Measurements from ENCODE around the gene UHRF1.
"Not testable (repeated sequence)": the region's sequence is repeated elsewhere in the genome, so short reads cannot be mapped to it uniquely, and the experiment has no call there.

Gene UHRF1

DNA sequence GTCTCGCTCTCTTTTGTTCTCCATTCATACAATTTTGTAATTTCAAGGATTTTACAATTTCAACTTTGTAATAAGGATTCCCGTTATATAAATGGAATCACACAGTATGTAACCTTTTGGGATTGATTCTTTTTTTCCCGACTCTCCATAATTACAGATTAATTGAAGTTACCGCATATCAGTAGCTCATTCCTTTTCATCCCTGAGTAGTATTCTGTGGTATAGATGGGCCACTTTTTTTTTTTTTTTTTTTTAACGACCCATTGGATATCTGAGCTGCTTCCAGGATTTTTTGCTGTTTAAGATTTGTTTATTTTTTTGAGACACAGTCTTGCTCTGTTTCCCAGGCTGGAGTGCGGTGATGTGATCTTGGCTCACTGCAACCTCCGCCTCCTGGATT, 27.8 kb downstream of the UHRF1 start:
- no peak for DNase-seq

DNA sequence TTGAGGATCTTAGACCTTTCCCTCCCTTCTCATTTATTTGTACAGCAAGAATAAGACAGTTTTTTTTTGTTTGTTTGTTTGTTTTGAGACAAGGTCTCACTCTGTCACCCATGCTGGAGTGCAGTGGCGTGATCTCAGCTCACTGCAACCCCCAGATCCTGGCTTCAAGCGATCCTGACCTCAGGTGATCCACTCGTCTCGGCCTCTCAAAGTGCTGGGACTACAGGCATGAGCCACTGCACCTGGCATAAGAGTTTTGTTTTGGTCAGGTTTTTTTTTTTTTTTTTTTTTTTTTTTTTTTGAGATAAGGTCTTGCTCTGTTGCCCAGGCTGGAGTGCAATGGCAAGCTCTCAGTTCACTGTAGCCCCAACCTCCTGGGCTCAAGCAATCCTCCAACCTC, 29.2 kb downstream of the UHRF1 start:
- DNase-seq = not testable (repeated sequence)

DNA sequence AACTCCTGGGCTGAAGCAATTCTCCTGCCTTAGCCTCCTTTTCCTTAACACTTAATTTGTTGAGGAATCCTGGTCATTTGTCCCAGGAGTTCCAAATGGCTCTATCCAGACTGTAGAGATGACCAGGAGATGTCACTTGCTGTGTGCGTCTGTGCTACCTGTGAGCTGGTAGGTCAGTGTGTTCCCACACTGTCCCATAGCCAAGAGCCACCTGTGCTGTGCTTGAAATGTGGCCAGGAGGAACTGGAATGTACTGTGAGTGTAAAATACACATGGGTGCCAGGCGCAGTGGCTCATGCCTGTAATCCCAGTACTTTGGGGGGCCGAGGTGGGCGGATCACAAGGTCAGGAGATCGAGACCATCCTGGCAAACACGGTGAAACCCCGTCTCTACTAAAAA, 30.2 kb downstream of the UHRF1 start:
- DNase-seq = no peak

DNA sequence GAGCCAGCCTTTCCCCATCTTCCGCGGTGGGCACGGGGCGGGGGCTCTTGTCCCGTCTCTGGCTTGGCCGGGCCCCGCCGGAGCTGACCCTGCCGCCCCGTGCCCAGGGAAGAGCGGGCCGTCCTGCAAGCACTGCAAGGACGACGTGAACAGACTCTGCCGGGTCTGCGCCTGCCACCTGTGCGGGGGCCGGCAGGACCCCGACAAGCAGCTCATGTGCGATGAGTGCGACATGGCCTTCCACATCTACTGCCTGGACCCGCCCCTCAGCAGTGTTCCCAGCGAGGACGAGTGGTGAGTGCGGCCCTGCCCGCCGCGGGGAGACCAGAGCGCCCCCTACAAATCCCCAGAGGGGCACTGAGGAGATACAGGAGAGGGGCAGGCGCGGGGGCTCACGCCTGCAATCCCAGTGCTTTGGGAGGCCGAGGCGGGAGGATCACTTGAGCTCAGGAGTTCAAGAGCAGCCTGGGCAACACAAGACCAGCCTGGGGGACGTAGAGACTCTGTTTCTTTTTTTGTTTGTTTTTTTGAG, 32.4 kb downstream of the UHRF1 start:
- DNase-seq = not testable (repeated sequence)

DNA sequence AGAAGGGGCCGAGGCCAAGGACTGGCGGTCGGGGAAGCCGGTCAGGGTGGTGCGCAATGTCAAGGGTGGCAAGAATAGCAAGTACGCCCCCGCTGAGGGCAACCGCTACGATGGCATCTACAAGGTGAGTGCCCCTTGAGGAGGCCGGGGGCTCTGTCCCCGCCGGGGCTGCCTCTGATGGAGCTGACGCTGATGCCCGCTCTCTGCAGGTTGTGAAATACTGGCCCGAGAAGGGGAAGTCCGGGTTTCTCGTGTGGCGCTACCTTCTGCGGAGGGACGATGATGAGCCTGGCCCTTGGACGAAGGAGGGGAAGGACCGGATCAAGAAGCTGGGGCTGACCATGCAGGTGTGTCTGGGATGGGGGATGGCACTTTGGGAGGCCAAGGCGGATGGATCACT, 41.3 kb downstream of the UHRF1 start:
- not testable (repeated sequence) for DNase-seq

DNA sequence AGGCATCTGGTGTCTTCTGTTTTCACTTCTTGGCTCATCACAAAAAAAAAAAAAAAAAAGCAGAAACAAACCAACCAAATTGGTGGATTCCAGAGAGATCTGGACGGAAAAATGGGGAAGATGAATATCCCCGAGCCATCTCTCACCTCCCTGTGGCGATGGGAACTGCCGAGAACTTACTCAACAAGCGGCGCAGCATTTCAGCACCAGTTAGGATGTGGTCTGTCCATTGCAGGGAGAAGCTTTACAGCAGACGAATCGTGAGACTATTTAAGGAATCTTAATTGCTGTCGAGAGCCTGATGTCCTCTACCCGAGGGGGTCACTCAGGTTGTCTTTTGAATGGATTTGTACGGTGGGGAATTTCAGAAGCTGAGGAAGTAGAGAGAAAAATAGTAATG, 42.4 kb downstream of the UHRF1 start:
- DNase-seq = no peak

DNA sequence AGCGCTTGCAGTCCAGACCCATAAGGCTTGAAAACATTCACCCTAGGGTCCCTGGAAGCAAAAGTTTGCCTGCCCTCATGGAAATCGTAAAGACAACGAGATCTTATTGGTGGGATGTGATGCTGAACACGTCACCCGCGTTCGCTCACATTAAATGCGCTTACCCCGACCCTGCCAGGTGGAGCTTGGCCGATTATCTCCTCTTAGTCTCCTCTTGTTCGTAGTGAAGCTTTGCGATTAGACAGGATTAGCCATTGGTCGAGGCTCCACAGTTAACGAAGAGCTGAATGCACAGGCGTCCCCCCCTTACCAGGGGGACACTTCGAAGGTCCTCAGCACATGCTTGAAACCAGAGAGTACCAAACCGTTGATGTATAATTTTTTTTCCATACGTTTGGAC, 43.6 kb downstream of the UHRF1 start:
- no peak for DNase-seq

DNA sequence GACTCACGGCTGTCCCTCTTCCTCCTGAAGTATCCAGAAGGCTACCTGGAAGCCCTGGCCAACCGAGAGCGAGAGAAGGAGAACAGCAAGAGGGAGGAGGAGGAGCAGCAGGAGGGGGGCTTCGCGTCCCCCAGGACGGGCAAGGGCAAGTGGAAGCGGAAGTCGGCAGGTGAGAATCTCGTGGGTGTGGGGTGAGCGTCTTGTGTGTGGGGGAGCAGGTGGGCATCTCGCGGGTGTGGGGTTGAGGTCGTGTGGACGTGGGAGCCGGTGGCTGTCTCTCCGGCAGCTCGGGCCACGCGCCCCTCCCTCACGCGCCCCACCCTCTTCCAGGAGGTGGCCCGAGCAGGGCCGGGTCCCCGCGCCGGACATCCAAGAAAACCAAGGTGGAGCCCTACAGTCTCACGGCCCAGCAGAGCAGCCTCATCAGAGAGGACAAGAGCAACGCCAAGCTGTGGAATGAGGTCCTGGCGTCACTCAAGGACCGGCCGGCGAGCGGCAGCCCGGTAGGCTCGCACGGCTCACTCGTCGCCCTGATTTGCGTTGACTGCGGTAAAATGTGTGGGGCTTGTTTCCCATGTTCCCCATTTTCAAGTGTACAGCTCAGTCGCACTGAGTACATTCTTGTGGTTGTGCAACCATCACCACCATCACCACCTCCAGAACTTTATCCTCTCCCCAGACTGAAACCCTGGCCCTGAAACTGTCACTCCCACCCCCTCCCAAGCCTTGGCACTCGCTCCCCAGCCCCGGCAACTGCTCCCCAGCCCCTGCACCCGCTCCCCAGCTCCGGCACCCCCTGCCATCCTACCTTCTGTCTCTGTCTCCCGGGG, 45.2 kb downstream of the UHRF1 start:
- DNase-seq = not testable (repeated sequence)

DNA sequence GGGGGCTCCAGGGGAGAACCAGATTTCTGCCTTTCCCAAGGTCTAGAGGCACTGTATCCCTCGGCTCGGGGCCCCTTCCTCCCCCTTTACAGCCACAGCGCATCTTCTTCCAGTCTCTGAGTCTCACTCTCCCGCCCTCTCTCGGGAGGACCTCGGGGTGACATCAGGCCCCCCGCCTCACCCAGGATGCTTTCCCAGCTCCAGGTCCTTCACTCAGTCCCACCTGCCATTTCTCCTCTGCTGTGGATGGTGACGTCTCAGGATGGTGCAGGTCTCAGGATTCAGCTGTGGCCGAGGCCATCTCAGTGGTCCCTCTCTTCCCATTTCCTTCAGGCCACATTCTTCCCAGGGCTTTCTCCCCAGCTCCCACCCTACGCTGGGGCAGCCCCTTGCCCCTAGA, 46.0 kb downstream of the UHRF1 start:
- DNase-seq = no peak

DNA sequence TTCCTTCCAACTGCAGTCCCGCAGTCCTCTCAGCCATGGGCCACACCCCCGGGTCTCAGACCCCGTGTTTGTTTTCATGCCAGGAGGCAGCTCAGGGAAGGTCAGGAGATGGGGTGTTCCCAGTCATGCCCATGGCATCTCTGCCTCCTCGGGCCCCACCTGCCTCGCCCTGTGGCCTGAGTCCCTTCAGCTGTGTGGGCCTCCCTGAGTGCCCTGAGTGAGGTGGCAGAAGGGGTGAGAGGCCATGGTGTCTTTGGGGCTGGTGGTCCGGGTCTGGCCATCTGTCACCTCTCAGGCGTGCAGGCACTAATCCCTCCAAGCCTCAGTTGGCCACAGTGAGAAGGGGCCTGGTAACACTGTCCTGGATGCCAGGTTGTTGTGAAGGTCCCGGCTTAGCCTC, 48.7 kb downstream of the UHRF1 start:
- no peak for DNase-seq

DNA sequence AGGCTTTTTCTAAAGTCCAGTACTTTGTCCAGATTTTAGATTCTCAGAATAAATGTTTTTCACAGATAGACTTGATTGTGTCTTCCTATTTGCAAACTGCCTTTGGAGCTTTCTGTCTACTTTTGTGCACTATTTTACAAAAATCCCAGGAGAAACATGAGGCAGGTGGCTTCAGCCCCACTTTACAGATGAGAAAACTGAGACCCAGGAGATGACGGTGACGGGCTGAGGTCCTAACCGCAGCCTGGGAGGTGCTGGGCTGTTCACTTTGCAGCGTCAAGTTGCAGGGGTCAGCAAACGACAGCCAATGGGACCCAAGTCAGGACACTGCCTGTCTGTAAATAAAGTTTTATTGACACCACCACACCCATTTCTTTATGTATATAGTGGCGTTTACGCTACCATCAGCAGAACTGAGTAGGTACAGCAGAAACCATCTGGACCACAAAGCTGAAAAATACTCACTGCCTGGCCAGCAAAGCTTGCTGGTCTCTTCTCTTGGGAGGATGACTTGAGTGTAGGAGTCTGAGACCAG, 52.9 kb downstream of the UHRF1 start:
- no peak for DNase-seq

DNA sequence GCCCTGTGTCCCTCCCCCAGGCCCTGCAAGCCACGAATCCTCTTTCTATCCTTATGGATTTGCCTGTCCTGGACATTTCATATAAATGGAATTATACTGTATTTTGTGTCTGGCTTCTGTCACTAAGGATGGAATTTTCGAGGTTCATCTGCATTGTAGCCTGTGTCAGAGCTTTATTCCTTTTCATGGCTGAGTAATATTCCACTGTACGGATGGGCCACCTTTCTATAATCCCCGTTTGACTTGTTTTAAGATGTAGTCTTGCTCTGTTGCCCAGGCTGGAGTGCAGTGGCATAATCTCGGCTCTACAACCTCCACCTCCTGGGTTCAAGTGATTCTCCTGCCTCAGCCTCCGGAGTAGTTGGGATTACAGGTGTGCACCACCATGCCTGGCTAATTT, 55.8 kb downstream of the UHRF1 start:
- no peak for DNase-seq

DNA sequence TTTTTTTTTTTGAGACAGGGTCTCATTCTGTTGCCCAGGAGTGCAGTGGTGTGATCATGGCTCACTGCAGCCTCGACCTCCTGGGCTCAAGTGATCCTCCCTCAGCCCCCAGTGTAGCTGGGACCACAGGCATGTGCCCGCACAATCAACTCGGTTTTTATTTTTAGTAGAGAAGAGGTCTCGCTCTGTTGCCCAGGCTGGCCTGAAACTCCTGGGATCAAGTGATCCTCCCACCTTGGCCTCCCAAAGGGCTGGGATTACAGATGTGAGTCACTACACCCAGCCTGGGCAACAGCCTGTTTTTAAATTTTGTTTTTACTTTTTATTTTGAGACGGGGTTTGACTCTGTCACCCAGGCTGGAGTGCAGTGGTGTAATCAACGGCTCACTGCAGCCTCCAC, 57.3 kb downstream of the UHRF1 start:
- DNase-seq = no peak

DNA sequence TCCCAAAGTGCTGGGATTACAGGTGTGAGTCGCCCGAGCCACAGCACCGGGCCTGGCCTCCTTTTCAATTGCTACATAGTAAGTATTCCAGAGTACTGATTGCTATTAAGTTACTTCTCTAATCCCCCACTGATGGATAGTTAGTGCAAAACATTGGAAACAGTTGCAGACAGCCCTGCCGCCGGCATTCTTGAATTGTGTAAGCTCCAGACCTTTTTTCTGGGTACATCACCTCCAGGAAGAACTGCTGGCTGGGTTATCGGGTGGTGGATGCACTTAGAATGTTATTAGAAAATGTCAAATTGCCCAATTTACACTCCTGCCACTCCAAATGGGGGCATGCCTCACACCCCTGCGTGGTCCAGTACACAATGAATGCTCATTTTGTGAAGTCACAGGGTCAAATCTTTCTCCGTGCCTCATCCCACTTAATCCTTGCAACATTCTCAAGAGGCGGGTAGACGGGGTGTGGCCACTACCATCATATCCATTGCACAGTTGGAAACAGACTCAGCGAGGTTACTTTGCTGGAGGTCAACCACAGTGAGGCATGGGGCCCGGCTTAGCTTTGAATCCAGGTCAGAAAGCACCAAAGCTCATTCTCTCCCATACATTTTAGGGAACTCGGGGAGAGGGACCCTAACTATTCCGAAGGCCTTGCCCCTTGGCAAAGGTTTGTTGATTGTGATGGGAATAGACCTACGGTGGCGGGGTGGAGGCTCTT, 58.6 kb downstream of the UHRF1 start:
- no peak for DNase-seq

DNA sequence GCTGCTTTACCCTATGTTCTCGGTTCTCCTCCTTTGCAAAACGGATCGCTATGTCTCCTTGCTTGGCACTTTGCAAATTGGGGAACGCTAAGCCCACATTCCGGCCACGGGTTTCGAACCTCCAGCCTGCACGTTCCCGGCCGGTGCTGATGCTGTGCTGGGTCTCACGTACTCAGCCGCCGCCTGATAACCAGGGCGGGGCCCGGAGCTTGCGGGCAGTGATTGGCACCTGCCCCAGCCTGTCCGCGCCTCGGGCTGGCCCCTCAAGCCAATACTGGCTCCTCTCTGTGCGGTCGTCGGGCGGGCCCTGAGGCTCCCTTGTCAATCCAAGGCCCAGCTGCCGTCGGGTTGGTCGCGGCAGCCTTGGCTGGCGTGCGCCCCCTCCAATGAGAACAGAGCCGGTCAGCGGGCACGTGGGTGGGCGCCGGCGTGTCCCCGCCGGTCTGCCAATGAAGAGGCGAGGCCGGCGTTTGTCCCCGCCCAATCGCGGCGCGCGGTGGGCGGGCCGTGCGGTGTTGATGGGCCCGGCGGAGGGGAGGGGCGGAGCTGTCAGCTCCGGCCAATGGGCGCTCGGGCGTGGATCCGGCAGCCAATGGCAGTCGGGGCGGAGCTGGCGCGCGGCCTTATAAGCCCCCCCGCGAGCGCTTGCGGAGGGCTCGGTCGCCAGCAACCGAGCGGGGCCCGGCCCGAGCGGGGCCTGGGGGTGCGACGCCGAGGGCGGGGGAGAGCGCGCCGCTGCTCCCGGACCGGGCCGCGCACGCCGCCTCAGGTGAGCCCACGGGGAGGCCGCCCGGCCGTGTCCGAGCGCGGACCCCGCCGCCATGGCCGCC, 59.4 kb downstream of the UHRF1 start, which contains the start of gene KDM4B:
Gene KDM4B (plus strand): TSS at position 652 of the 830 bp plus-strand sequence. CDS start 63,778 bp downstream, outside the sequence.
- DNase-seq = peak; percentile 96 to 100 (median 99)

DNA sequence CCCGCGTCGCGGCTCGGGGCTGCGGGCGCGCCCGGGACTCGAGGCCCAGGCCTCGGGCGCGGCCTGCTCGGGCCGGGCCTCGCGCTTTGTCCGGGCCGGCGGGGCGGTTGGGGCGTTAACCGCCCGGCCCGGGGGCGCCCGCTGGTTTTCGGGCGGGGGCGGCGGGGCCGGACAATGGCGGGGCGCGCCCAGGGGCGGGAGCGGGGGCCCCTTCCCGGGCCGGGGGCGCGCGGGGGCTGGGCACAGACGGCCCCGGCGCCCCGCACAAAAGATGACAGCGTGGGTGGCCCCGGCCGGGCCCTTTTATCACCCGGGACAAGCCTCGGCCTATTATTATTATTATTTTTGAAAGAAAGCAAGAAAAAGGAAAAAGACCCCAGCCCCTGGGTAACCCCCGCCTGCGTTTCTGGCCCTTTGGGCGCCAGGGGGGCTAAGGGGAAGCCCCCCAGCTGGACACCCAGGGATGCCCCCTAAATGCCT, 60.0 kb downstream of the UHRF1 start:
- DNase-seq = no peak

DNA sequence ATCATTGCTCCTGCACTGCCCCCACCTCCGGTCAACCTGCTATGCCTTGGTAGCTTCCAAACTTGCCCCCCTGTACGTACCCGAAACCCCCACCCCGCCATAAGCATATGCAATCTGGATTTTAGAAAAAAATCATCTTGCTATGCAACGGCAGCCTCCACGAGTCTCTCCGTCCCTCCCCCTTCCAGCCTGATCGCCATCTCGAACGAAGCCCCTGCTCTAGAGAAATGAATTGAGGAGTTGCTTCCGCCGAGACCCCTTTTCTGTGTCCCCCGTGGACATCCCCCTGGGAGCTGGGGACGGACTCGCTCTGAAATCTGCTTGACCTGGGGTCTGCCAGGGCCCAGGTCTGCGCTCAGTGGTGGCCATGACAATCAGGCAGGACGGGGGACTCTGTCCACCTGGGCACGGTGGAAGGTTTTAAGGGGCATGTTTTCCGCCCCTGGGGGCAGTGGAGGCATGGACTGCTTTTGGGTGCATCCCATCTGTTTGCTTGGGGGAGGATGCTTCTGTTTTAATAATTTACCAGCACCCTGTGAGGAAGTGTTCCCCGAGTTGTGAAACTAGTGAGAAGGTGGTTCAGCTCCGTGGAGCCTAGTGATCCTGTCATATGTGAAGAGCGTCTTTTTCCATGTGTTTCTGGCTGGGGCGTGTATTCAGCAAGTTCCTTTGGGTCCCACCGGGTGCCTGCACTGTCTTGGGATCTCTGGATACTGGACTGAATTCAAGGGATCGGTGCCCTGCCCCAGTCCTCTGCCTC, 60.7 kb downstream of the UHRF1 start:
- DNase-seq = no peak

DNA sequence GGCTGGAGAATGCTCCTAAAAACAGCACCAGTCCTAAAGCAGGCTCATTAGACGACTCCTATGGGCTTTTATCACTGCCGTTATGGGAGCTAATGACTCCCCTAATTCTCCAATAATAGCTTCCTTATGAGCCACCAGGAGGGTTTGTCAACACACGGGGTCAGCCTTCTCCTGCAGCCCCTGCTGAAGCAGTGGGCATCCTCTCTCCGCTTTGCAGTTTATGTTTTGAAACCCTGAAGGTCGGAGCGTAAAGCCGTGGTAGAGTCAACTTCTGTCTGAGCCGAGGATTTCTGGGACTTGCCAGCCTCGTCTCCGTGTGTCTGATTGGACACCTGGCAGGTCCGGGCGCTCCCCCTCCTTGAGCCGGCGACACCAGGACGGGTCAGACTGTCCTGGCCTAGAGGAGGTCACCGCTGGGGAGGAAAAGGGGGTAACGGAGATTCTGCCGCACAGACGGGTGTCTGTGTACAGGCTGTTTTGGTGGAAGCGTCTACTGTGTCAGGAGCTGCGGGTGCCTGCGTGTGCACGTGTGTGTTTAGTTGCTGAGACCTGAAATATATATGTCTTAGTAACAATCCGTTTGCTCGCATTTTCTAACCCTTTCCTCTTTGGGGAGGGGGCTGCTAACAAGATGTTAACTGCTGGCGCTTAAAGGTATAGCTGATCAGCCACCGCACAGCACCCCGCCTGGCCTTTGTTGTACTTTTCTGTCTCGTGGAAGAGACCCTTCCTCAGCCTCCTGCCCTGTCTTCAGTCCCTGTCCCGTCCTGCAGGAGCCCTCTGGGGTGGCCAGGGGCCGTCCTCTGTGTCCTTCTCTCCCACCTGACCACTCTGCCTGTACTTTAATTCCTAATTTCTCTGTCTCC, 61.5 kb downstream of the UHRF1 start:
- no peak for DNase-seq

DNA sequence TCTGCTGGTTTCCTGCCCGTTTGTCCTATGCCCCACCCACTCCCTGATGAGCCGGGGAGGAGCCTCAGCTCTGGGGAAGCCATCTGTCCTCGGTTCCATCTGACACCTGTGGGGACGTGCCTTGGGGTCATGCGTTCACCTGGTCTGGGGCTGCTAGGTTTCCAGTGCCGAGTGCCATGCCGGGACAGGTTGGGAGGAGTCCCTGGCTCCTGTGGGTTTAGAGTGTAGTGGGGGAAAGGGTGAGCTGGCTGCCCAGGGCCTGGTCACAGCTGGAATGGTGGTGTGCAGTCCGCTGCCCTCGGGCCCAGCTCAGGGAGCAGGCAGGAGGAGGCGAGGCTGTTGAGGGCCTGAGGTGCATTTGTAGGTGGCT, 62.1 kb downstream of the UHRF1 start:
- DNase-seq = no peak

DNA sequence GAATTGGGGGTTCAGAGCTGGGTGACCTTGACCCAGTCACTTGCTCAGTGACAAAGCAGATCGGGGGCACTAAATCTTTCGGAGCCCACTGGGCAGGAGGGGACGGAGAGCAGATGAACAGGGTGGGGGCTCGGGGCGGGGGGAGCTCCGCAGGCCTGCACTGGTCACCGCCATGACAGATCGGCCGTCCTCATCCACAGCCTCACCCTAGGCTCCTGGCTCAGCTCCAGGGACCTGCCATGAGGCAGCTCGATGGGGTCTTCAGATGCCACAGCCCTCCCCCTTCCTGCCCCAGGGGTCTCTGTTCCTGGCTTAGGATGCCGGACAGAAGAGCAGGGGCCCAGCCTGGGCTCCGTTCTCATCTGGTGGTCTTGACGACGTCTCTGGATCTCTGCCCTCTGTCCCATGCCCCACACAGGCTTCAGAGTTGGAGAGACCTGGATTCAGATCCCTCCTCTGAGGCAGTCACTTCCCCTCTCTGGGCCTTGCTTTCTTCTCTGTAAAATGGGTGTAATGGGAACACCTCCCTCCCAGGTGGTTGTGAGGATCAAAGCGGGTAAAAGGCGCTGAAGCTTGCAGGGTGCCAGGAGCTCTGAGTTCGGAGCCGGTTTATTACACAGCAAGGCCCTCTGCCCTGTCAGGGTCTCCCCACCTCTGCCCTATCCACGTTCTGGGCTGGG, 62.7 kb downstream of the UHRF1 start:
- no peak for DNase-seq
